GM10248 (cell line): Measurements from ENCODE around the gene SPTBN1.

Experiments
- CTCF ChIA-PET: fragments of 300-600 bp; sonication (Branson Sonifier 250); formaldehyde crosslinking; extraction: SDS; loops from one replicate; lab custom pipeline; 2021; ENCODE audit warnings: antibody characterized with exemption; lab: Yijun Ruan, JAX
- POLR2A ChIA-PET: fragments of 350-650 bp; sonication (Branson Sonifier 250); formaldehyde crosslinking; extraction: SDS; loops from one replicate; lab custom pipeline; 2020; ENCODE audit warnings: antibody characterized with exemption; lab: Yijun Ruan, JAX
- DNase-seq: peaks from one replicate; pipeline ENCODE4 v3.0.0; 2012; ENCODE audit errors: extremely low spot score
- CTCF ChIP-seq: IDR thresholded peaks from 2 replicates; pipeline ENCODE4 v1.5.1; 2012; ENCODE audit warnings: mild to moderate bottlenecking, low read depth; ENCODE audit errors: extremely low read depth, missing control alignments, control extremely low read depth

SPTBN1 gene

DNA sequence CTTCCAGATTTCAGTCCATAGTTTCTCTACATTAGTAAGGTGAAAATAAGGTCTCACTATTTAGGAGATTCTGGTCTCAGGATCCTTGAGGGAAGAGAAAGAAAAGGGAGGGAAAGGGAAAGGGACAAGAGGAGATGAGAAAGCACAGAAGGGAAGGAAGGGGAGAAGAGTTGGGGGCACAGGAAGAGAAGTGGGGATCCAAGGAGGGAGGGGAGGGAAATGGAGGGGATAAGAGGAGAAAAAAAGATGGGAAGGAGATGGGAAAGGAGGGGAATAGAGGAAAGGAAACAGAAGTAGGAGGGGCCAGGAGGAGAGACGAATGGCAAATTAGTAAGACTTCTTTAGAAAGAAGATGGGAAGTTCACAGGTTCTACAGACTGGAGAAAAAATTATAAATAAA, 39.2 kb upstream of the SPTBN1 start:
- TF ChIP-seq CTCF: no peak
- ChIA-PET POLR2A (no interaction called here), CTCF (no interaction called here)
- DNase-seq: no peak

GRCh38 chr2:54417577-54417976, 38.5 kb upstream of the SPTBN1 start:
- no peak for DNase-seq
- ChIA-PET CTCF (no interaction called here), POLR2A (no interaction called here)
- TF ChIP-seq CTCF: no peak

DNA sequence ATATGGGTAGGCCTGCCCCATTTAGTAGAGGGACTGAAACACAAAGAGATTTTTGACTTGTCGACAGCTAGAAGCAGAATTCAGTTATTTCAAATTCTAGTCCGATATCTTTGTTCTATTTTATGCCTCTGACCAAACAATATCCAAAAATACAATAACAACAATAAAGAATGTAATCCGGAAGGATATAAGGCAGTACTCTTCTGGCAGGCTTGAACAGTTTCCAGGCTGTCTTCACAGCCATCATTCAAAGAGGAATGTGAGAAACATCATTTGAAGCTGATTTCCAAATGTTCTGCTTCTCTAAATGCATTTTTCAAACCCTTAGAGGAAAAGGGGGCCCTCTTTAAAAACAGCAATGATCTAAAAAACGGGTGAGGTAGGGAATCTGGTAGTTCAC, 36.7 kb upstream of the SPTBN1 start:
- no peak for DNase-seq
- TF ChIP-seq CTCF: no peak
- ChIA-PET CTCF (no interaction called here), POLR2A (no interaction called here)

DNA sequence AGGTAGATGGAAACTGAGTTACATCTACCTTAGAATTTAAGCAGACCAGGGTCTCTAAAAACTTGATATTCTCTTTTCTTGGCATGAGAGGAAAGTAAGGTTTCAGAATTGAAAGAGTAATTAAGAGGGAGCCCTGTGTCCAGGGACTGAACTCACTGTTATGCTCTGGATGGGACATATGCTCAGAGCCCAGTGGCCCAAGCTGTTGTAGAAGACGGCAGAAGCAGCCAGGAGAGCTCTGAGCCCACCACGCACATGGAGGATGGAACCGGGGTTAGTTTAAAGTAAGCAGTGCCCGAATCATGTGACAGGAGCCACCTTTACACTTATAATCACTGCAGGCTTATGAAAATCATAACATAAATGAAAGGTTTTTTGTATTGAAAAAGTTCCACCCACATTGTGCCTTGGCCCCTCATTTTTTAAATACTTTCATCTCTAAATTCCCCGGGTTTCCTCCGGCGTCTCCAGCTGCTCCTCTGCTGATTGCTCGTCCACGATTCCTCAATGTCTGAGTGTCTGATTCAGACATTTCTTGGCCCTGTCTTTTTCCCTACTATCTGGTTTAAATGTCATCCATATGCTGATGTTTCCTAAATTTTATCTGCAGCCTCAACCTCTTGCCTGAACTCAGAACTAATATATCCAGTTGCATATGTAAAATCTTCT, 36.1 kb upstream of the SPTBN1 start:
- no peak for DNase-seq
- no peak for TF ChIP-seq CTCF
- ChIA-PET CTCF (no interaction called here), POLR2A (no interaction called here)

- TF ChIP-seq CTCF: no peak
- no peak for DNase-seq
- ChIA-PET CTCF (no interaction called here), POLR2A (no interaction called here)
Measured at GRCh38 chr2:54420524-54421172, 35.5 kb upstream of the SPTBN1 start.

GRCh38 chr2:54422072-54422581, 34.0 kb upstream of the SPTBN1 start:
- no peak for DNase-seq
- ChIA-PET CTCF (interaction anchor here (1.2 kb wide), 1 partner anchor 13 kb away, joined by 3 read pairs; no protein-coding TSS in a partner anchor), POLR2A (no interaction called here)
- no peak for TF ChIP-seq CTCF
